K562 (cell line): ENCODE data around the gene NUP43. TPM values are rescaled to one million over a fixed set of nuclear protein-coding genes. Genes with fewer than 3 reads are reported as not detected.

Source experiments
- ATAC-seq: fragments of 200-7000 bp; cut with Tn5 transposase; 3 replicates; pipeline ENCODE4 v1.9.1; 2020; ENCODE audit warnings: moderate library complexity
- BruUV-seq: library from RNA; stranded (reverse); fragments of 400-500 nt; replicated peaks from 2 replicates; lab custom pipeline; 2021; lab: Mats Ljungman, UMichigan
- CTCF ChIA-PET: fragments of 300-600 bp; formaldehyde crosslinking; extraction: SDS; loops from one replicate; lab custom pipeline; 2021; ENCODE audit warnings: low intra/inter-chr PET ratio; lab: Yijun Ruan, JAX
- POLR2A ChIA-PET: fragments of 300-600, 350-650 bp; sonication (Branson Sonifier 250); formaldehyde crosslinking; extraction: SDS; loops from one replicate; lab custom pipeline; 2021; ENCODE audit warnings: antibody characterized with exemption, inconsistent platforms; lab: Yijun Ruan, JAX
- DNase-seq, 4 experiments: peaks; one replicate each; pipeline versions ENCODE4 v3.0.0 to v3.0.0-alpha.2; 2011 to 2018; ENCODE audit warnings: low spot score in 3 of 4, mixed read lengths in 3 of 4; ENCODE audit errors: extremely low read depth in 1 of 4
- FAIRE-seq: peaks from 2 replicates; lab custom pipeline; 2011; peaks lifted over from hg19 to GRCh38; lab: Jason Lieb, UNC
- H2AFZ ChIP-seq: 2 replicates; pipeline ENCODE4 v1.6.0; 2011; ENCODE audit warnings: low read depth, low read length, control low read depth, inconsistent platforms
- H3K27ac ChIP-seq: fragments of 200-600 bp; 3 replicates; pipeline ENCODE4 v1.8.0; 2011; ENCODE audit warnings: low read depth, mild to moderate bottlenecking, control low read depth, inconsistent platforms, low read length, moderate library complexity, mixed read lengths; ENCODE audit errors: extremely low read depth
- H3K27me3 ChIP-seq, 2 experiments: fragments of 300-600 bp in 1 of 2; 2 replicates in 1 of 2; 3 replicates in 1 of 2; pipeline versions ENCODE4 v1.6.0 to v1.8.0; 2011; ENCODE audit warnings: inconsistent platforms in 2 of 2, low read length in 2 of 2, mild to moderate bottlenecking in 1 of 2, mixed read lengths in 1 of 2, moderate library complexity in 1 of 2; ENCODE audit not compliant: control insufficient read depth in 2 of 2, insufficient read depth in 2 of 2
- H3K36me3 ChIP-seq: fragments of 300-600 bp; 3 replicates; pipeline ENCODE4 v1.8.0; 2011; ENCODE audit warnings: mild to moderate bottlenecking, low read length, inconsistent platforms; ENCODE audit not compliant: control insufficient read depth, insufficient read depth
- H3K4me1 ChIP-seq, 2 experiments: fragments of 200-600 bp in 1 of 2; replicated peaks in 1 of 2; 2 replicates in 1 of 2; 3 replicates in 1 of 2; pipeline versions ENCODE4 v1.5.1 to v1.8.0; 2011; ENCODE audit warnings: inconsistent platforms in 2 of 2, low read length in 2 of 2, mild to moderate bottlenecking in 1 of 2, mixed read lengths in 1 of 2, moderate library complexity in 1 of 2; ENCODE audit not compliant: control insufficient read depth in 2 of 2, insufficient read depth in 2 of 2
- H3K4me2 ChIP-seq: 2 replicates; pipeline ENCODE4 v1.6.1; 2011; ENCODE audit warnings: low read length, control low read depth, inconsistent platforms, mixed read lengths; ENCODE audit not compliant: insufficient read depth
- H3K4me3 ChIP-seq: fragments of 200-600 bp; sonication (generic), shearing (Covaris generic); 2 replicates; pipeline ENCODE4 v1.5.1; 2016; ENCODE audit warnings: control low read depth, inconsistent platforms
- H3K79me2 ChIP-seq: fragments of 200-600 bp; 3 replicates; pipeline ENCODE4 v1.8.0; 2011; ENCODE audit warnings: low read length, inconsistent platforms; ENCODE audit not compliant: control insufficient read depth, insufficient read depth
- H3K9ac ChIP-seq, 2 experiments: 2 replicates each; pipeline versions ENCODE4 v1.6.0 to v1.6.1; 2011; ENCODE audit warnings: low read depth in 2 of 2, low read length in 2 of 2, control low read depth in 1 of 2, inconsistent platforms in 1 of 2, mild to moderate bottlenecking in 1 of 2, mixed read lengths in 1 of 2; ENCODE audit not compliant: insufficient read depth in 1 of 2
- H3K9me1 ChIP-seq: one replicate; pipeline ENCODE4 v1.6.0; 2011; ENCODE audit warnings: inconsistent platforms, mild to moderate bottlenecking, low read length, moderate library complexity; ENCODE audit not compliant: control insufficient read depth, insufficient read depth
- H3K9me3 ChIP-seq: replicated peaks from 2 replicates; pipeline ENCODE4 v1.5.1; 2011; ENCODE audit warnings: low read depth, low read length, inconsistent platforms; ENCODE audit not compliant: control insufficient read depth, insufficient read depth
- H4K20me1 ChIP-seq: replicated peaks from 2 replicates; pipeline ENCODE4 v1.6.1; 2011; ENCODE audit warnings: low read length, inconsistent platforms, mixed read lengths; ENCODE audit not compliant: control insufficient read depth, insufficient read depth
- ARHGAP35 ChIP-seq: fragments of 450-650 bp; IDR thresholded peaks from 2 replicates; pipeline ENCODE4 v1.6.1; 2018; ENCODE audit not compliant: partially characterized antibody
- BACH1 ChIP-seq: fragments of 200-800 bp; sonication (Bioruptor generic); IDR thresholded peaks from 2 replicates; pipeline ENCODE4 v1.6.1; 2016; ENCODE audit warnings: missing genetic modification characterization, missing compliant biosample characterization
- BRD4 ChIP-seq: fragments of 200-600 bp; sonication (generic); IDR thresholded peaks from 2 replicates; pipeline ENCODE4 v1.6.1; 2017; ENCODE audit warnings: inconsistent platforms
- C11orf30 ChIP-seq: fragments of 450-650 bp; IDR thresholded peaks from 2 replicates; pipeline ENCODE4 v1.6.1; 2016; ENCODE audit warnings: low read depth, mild to moderate bottlenecking
- CCAR2 ChIP-seq: fragments of 200-400 bp; formaldehyde crosslinking; IDR thresholded peaks from 2 replicates; pipeline ENCODE4 v1.6.1; 2017; ENCODE audit warnings: mild to moderate bottlenecking, low read depth, low read length
- CREBBP ChIP-seq: IDR thresholded peaks from one replicate; pipeline ENCODE4 v1.6.1; 2012; ENCODE audit warnings: low read depth, mild to moderate bottlenecking, control low read depth, inconsistent platforms, low read length
- MAFG ChIP-seq: fragments of 450-650 bp; conservative IDR thresholded peaks from 2 replicates; pipeline ENCODE4 v1.6.1; 2016; ENCODE audit warnings: missing genetic modification characterization, missing compliant biosample characterization
- POLR2G ChIP-seq: fragments of 200-400 bp; formaldehyde crosslinking; IDR thresholded peaks from 2 replicates; pipeline ENCODE4 v1.6.1; 2017; ENCODE audit warnings: low read depth, mild to moderate bottlenecking, antibody characterized with exemption, low read length, moderate library complexity
- ZNF280B ChIP-seq: fragments of 250-450 bp; sonication (Bioruptor Pico); IDR thresholded peaks from 2 replicates; pipeline ENCODE4 v1.5.1; 2021; ENCODE audit warnings: mild to moderate bottlenecking
- ZNF316 ChIP-seq: fragments of 450-650 bp; IDR thresholded peaks from 2 replicates; pipeline ENCODE4 v1.6.1; 2016
- ZNF431 ChIP-seq: sonication (generic); formaldehyde crosslinking; IDR thresholded peaks from 2 replicates; pipeline ENCODE4 v1.8.0; 2022; ENCODE audit warnings: mild to moderate bottlenecking, missing genetic modification reagents
- WGBS: fragments of 100-300 bp; shearing (Covaris generic); methylation state at CpG from one replicate; pipeline ENCODE4 v1.1.6; 2016; ENCODE audit warnings: low coverage, mixed read lengths; ENCODE audit not compliant: insufficient coverage; ENCODE audit errors: missing lambda C conversion rate; 5-methylcytosine and 5-hydroxymethylcytosine counted together
- in situ Hi-C: fragments of 300-500 bp; cut with MboI; formaldehyde crosslinking; loops from 4 replicates; pipeline ENCODE4 v1.15.0; 2018; ENCODE audit warnings: inconsistent platforms, mixed read lengths
- intact Hi-C: fragments of 100-400 bp; cut with micrococcal nuclease; formaldehyde crosslinking; loops from 2 replicates; pipeline ENCODE4 v1.14.2; 2022
- polyA plus RNA-seq, 8 experiments: library from polyadenylated mRNA; depleted of rRNA in 4 of 8; stranded (reverse) in 5 of 8; unstranded in 3 of 8; fragments of >200 nt; fragmentation: Nextera tagmentation in 2 of 8; fragmentation: Illumina TruSeq in 1 of 8; extraction: Ambion mirVana in 2 of 8; extraction: Trizol in 1 of 8; gene quantifications; 2 replicates each; pipeline versions ENCODE4 v1.2.1 to v1.2.3, GENCODE V29; 2011 to 2014; ENCODE audit warnings: inconsistent platforms in 1 of 8, missing spikeins in 1 of 8
- total RNA-seq, 7 experiments: library from RNA; depleted of rRNA in 6 of 7; stranded (reverse); fragments of >200 nt in 6 of 7; fragmentation: Illumina TruSeq in 2 of 7; extraction: Trizol in 2 of 7; gene quantifications; 2 replicates each; pipeline versions ENCODE4 v1.2.1 to v1.2.3, GENCODE V29; 2011 to 2021; ENCODE audit warnings: low replicate concordance in 1 of 7

NUP43 gene
- total and polyA plus RNA-seq, 9 of the 15 experiments (the other 6 are each of a cell fraction or from before 2014, with no cell fraction given): 28.9 to 136 (median 67.4) TPM

- TF ChIP-seq ARHGAP35 (peak; percentile 17), BRD4 (no peak)
- TF ChIP-seq, all 486 proteins: peak for 4
Observed at GRCh38 chr6:149777624-149778023, 31.3 kb upstream of the NUP43 start (continued).

- POLR2A ChIA-PET: no interaction called here
- H3K27me3 ChIP-seq: no peaks in the 10 kb centered on the region
- H3K36me3 ChIP-seq: peaks cover 74% of the 10 kb centered on the region
- in situ Hi-C loops: no loop called here
- WGBS: 91% methylated on average over 6 of the region's 6 CpGs
- CTCF ChIA-PET: no interaction called here
- no peak for TF ChIP-seq CCAR2
- no peak for TF ChIP-seq CREBBP
- TF ChIP-seq, all 486 proteins: peak for 0
- Histone ChIP-seq H3K9me1 (no peaks in the 10 kb centered on the region), H3K4me2 (no peak overlapping the region), H4K20me1 (no peaks in the 10 kb centered on the region), H3K4me3 (no peak overlapping the region), H3K27ac (no peak overlapping the region), H2AFZ (no peak overlapping the region), H3K9ac (no peak overlapping the region), H3K4me1 (peaks cover 1 to 3% of the 10 kb centered on the region in 2 experiments; a peak in 4 of 5 replicates), H3K9me3 (no peaks in the 10 kb centered on the region), H3K79me2 (peaks cover 44% of the 10 kb centered on the region)
- intact Hi-C loops: no loop called here
- DNase-seq (no peak), ATAC-seq (no peak), FAIRE-seq (no peak)
- no TSS peak for BruUV-seq
Observed at GRCh38 chr6:149771925-149772324, 25.6 kb upstream of the NUP43 start.

GRCh38 chr6:149771185-149771584 is 24.9 kb upstream of the NUP43 start:
- ATAC-seq (no peak), DNase-seq (no peak), FAIRE-seq (no peak)
- Histone ChIP-seq H2AFZ (no peak overlapping the region), H3K27ac (no peak overlapping the region), H3K79me2 (peaks cover 47% of the 10 kb centered on the region), H4K20me1 (no peaks in the 10 kb centered on the region), H3K9ac (no peak overlapping the region), H3K9me3 (peaks cover under 1% of the 10 kb centered on the region; the same call in 1 of the 2 replicates), H3K36me3 (peaks cover 75% of the 10 kb centered on the region), H3K27me3 (no peaks in the 10 kb centered on the region), H3K9me1 (no peaks in the 10 kb centered on the region), H3K4me1 (peaks cover 4 to 7% of the 10 kb centered on the region in 2 experiments; a peak in 4 of 5 replicates), H3K4me3 (no peak overlapping the region), H3K4me2 (no peak overlapping the region)
- CTCF ChIA-PET: no interaction called here
- BruUV-seq: no TSS peak
- intact Hi-C loops (no loop called here), in situ Hi-C loops (no loop called here)
- TF ChIP-seq C11orf30 (peak; percentile 51; the same call in 1 of the 2 replicates), ZNF431 (no peak), ZNF280B (CRISPR knock-in tag) (no peak), MAFG (tag) (peak; percentile 21; the same call in 1 of the 2 replicates), BACH1 (peak; percentile 45; the same call in 1 of the 2 replicates), ZNF316 (peak; percentile 78), POLR2G (no peak)
- POLR2A ChIA-PET: no interaction called here
- 99% methylated on average over 3 of the region's 3 CpGs for WGBS
